DND-41 (cell line): Measurements from ENCODE around the gene PRDM5.

Source experiments
- ATAC-seq: fragments of 200-7000 bp; cut with Tn5 transposase; 3 replicates; pipeline ENCODE4 v1.9.1; 2021; ENCODE audit warnings: low read depth; ENCODE audit not compliant: insufficient read depth
- DNase-seq: peaks from one replicate; pipeline ENCODE4 v3.0.0-alpha.2; 2020
- H2AFZ ChIP-seq: 2 replicates; pipeline ENCODE4 v1.6.0; 2012; ENCODE audit warnings: low read depth, low read length
- H3K27ac ChIP-seq: 2 replicates; pipeline ENCODE4 v1.5.1; 2012; ENCODE audit warnings: low read length, inconsistent platforms
- H3K27me3 ChIP-seq: fragments of 200-600 bp; sonication (generic); 2 replicates; pipeline ENCODE4 v1.6.0; 2012; ENCODE audit warnings: low read length, mild to moderate bottlenecking, inconsistent platforms; ENCODE audit not compliant: insufficient read depth, poor library complexity
- H3K36me3 ChIP-seq: 2 replicates; pipeline ENCODE4 v1.5.1; 2012; ENCODE audit warnings: low read length, inconsistent platforms; ENCODE audit not compliant: insufficient read depth
- H3K4me1 ChIP-seq: 2 replicates; pipeline ENCODE4 v1.5.1; 2012; ENCODE audit warnings: mild to moderate bottlenecking, low read length; ENCODE audit not compliant: insufficient read depth
- H3K4me2 ChIP-seq: 2 replicates; pipeline ENCODE4 v1.6.0; 2012; ENCODE audit warnings: mild to moderate bottlenecking, moderate library complexity, low read length, inconsistent platforms; ENCODE audit not compliant: insufficient read depth
- H3K4me3 ChIP-seq, 2 experiments: fragments of 200-600 bp in 1 of 2; shearing (Covaris generic) in 1 of 2; 2 replicates each; pipeline ENCODE4 v1.5.1; 2012 to 2016; ENCODE audit warnings: inconsistent platforms in 2 of 2, low read length in 2 of 2, mild to moderate bottlenecking in 2 of 2, low read depth in 1 of 2, moderate library complexity in 1 of 2
- H3K79me2 ChIP-seq: 2 replicates; pipeline ENCODE4 v1.6.0; 2012; ENCODE audit warnings: low read length, inconsistent platforms; ENCODE audit not compliant: insufficient read depth
- H3K9ac ChIP-seq: 2 replicates; pipeline ENCODE4 v1.6.0; 2012; ENCODE audit warnings: low read depth, mild to moderate bottlenecking, inconsistent platforms, low read length, moderate library complexity
- H3K9me3 ChIP-seq: 2 replicates; pipeline ENCODE4 v1.5.1; 2012; ENCODE audit warnings: low read length, moderate library complexity, mild to moderate bottlenecking, inconsistent platforms; ENCODE audit not compliant: insufficient read depth, severe bottlenecking
- H4K20me1 ChIP-seq: 2 replicates; pipeline ENCODE4 v1.6.0; 2012; ENCODE audit warnings: low read length; ENCODE audit not compliant: insufficient read depth
- CTCF ChIP-seq: IDR thresholded peaks from 2 replicates; pipeline ENCODE4 v1.5.1; 2012; ENCODE audit warnings: borderline replicate concordance, low read length, moderate library complexity, mild to moderate bottlenecking; ENCODE audit not compliant: poor library complexity, severe bottlenecking; ENCODE audit errors: extremely low read depth
- EZH2 ChIP-seq: IDR thresholded peaks from 3 replicates; pipeline ENCODE4 v1.6.1; 2012; ENCODE audit warnings: borderline replicate concordance, low read depth, mild to moderate bottlenecking, moderate library complexity, low read length, inconsistent platforms; ENCODE audit not compliant: severe bottlenecking

Gene PRDM5

GRCh38 chr4:120771907-120772306 lies 150.6 kb downstream of the PRDM5 start:
- H3K36me3 ChIP-seq = no peaks in the 10 kb centered on the region
- H3K27me3 ChIP-seq = no peaks in the 10 kb centered on the region
- H3K79me2 ChIP-seq = no peaks in the 10 kb centered on the region
- no peak overlapping the region for H3K4me2 ChIP-seq
- no peaks in the 10 kb centered on the region for H3K4me1 ChIP-seq
- no peak overlapping the region for H3K27ac ChIP-seq
- ATAC-seq (no peak), DNase-seq (no peak)
- no peak overlapping the region for H3K9ac ChIP-seq
- no peaks in the 10 kb centered on the region for H4K20me1 ChIP-seq
- TF ChIP-seq CTCF (no peak), EZH2 (no peak)
- H3K4me3 ChIP-seq = no peak overlapping the region
- H3K9me3 ChIP-seq = no peaks in the 10 kb centered on the region
- no peak overlapping the region for H2AFZ ChIP-seq

- TF ChIP-seq EZH2 = no peak
- no peak for TF ChIP-seq CTCF
- no peak overlapping the region for H3K27ac ChIP-seq
- no peaks in the 10 kb centered on the region for H3K79me2 ChIP-seq
- no peak overlapping the region for H2AFZ ChIP-seq
- H3K4me1 ChIP-seq = no peaks in the 10 kb centered on the region
- ATAC-seq (no peak), DNase-seq (no peak)
- H4K20me1 ChIP-seq = no peaks in the 10 kb centered on the region
- no peaks in the 10 kb centered on the region for H3K36me3 ChIP-seq
- no peak overlapping the region for H3K4me3 ChIP-seq
- H3K9me3 ChIP-seq = no peaks in the 10 kb centered on the region
- H3K9ac ChIP-seq = no peak overlapping the region
- no peaks in the 10 kb centered on the region for H3K27me3 ChIP-seq
- no peak overlapping the region for H3K4me2 ChIP-seq
Observed at GRCh38 chr4:120770897-120771296, 151.6 kb downstream of the PRDM5 start.

- H3K9ac ChIP-seq = no peak overlapping the region
- H3K4me1 ChIP-seq = no peaks in the 10 kb centered on the region
- TF ChIP-seq EZH2 = no peak
- TF ChIP-seq CTCF = no peak
- H3K79me2 ChIP-seq = no peaks in the 10 kb centered on the region
- no peaks in the 10 kb centered on the region for H3K27me3 ChIP-seq
- no peak for DNase-seq
- H3K36me3 ChIP-seq = no peaks in the 10 kb centered on the region
- no peak overlapping the region for H3K27ac ChIP-seq
- H4K20me1 ChIP-seq = no peaks in the 10 kb centered on the region
- ATAC-seq = no peak
- no peak overlapping the region for H3K4me3 ChIP-seq
- no peaks in the 10 kb centered on the region for H3K9me3 ChIP-seq
- no peak overlapping the region for H3K4me2 ChIP-seq
- H2AFZ ChIP-seq = no peak overlapping the region
Observed at GRCh38 chr4:120769227-120769626, 153.3 kb downstream of the PRDM5 start.

- Histone ChIP-seq H3K27me3 (no peaks in the 10 kb centered on the region), H3K9ac (no peak overlapping the region), H3K79me2 (no peaks in the 10 kb centered on the region), H3K4me2 (no peak overlapping the region), H3K4me1 (no peaks in the 10 kb centered on the region), H4K20me1 (no peaks in the 10 kb centered on the region), H3K27ac (no peak overlapping the region), H3K9me3 (no peaks in the 10 kb centered on the region), H3K4me3 (no peak overlapping the region), H2AFZ (no peak overlapping the region), H3K36me3 (no peaks in the 10 kb centered on the region)
- no peak for TF ChIP-seq CTCF
- no peak for TF ChIP-seq EZH2
- no peak for ATAC-seq
- DNase-seq = no peak
Observed at GRCh38 chr4:120765260-120765680, 157.3 kb downstream of the PRDM5 start.
